ENCODE results near the gene CEP350.

Gene CEP350

GRCh38 chr1:179923029-179923428 lies 31.6 kb upstream of the CEP350 start:
- Histone ChIP-seq H3K36me3 (ENCODE audit: insufficient read depth, insufficient read length, low read length) (peaks cover 24% of the 10 kb centered on the region), H3K4me1 (ENCODE audit: insufficient read depth, insufficient read length) (no peaks in the 10 kb centered on the region), H3K9ac (ENCODE audit: insufficient read length, low read depth) (no peak overlapping the region), H3K4me3 (ENCODE audit: insufficient read length, low read depth) (no peak overlapping the region), H3K9me3 (ENCODE audit: insufficient read depth, low read length) (no peaks in the 10 kb centered on the region), H3K27me3 (ENCODE audit: insufficient read depth, insufficient read length) (no peaks in the 10 kb centered on the region)
- no peak for TF ChIP-seq ZNF274 (IDR thresholded peaks at IDR 0.05; ENCODE audit: low read depth, low read length)
- TF ChIP-seq SUZ12 (IDR thresholded peaks at IDR 0.05; ENCODE audit: extremely low read depth, insufficient read depth, insufficient read length), result no peak
- no peak for TF ChIP-seq YY1 (IDR thresholded peaks at IDR 0.05; ENCODE audit: insufficient read depth, insufficient read length)
- no peak for DNase-seq (ENCODE audit: low read depth, low spot score)

- Histone ChIP-seq H3K4me1 (ENCODE audit: insufficient read depth, insufficient read length) (no peaks in the 10 kb centered on the region), H3K9me3 (ENCODE audit: insufficient read depth, low read length) (no peaks in the 10 kb centered on the region), H3K27me3 (ENCODE audit: insufficient read depth, insufficient read length) (no peaks in the 10 kb centered on the region), H3K9ac (ENCODE audit: insufficient read length, low read depth) (no peak overlapping the region), H3K36me3 (ENCODE audit: insufficient read depth, insufficient read length, low read length) (peaks cover 12% of the 10 kb centered on the region), H3K4me3 (ENCODE audit: insufficient read length, low read depth) (no peak overlapping the region)
- no peak for DNase-seq (ENCODE audit: low read depth, low spot score)
- no peak for TF ChIP-seq YY1 (IDR thresholded peaks at IDR 0.05; ENCODE audit: insufficient read depth, insufficient read length)
- no peak for TF ChIP-seq ZNF274 (IDR thresholded peaks at IDR 0.05; ENCODE audit: low read depth, low read length)
- TF ChIP-seq SUZ12 (IDR thresholded peaks at IDR 0.05; ENCODE audit: extremely low read depth, insufficient read depth, insufficient read length), result no peak
Measured at GRCh38 chr1:179924268-179924667, 30.3 kb upstream of the CEP350 start.

GRCh38 chr1:179925302-179925701 lies 29.3 kb upstream of the CEP350 start:
- TF ChIP-seq YY1 (IDR thresholded peaks at IDR 0.05; ENCODE audit: insufficient read depth, insufficient read length) (no peak), ZNF274 (IDR thresholded peaks at IDR 0.05; ENCODE audit: low read depth, low read length) (no peak), SUZ12 (IDR thresholded peaks at IDR 0.05; ENCODE audit: extremely low read depth, insufficient read depth, insufficient read length) (no peak)

GRCh38 chr1:179925922-179926849 lies 28.4 kb upstream of the CEP350 start:
- H3K36me3 ChIP-seq (ENCODE audit: insufficient read depth, insufficient read length, low read length), result no peaks in the 10 kb centered on the region
- no peak for TF ChIP-seq YY1 (IDR thresholded peaks at IDR 0.05; ENCODE audit: insufficient read depth, insufficient read length)
- TF ChIP-seq ZNF274 (IDR thresholded peaks at IDR 0.05; ENCODE audit: low read depth, low read length), result no peak
- no peak for TF ChIP-seq SUZ12 (IDR thresholded peaks at IDR 0.05; ENCODE audit: extremely low read depth, insufficient read depth, insufficient read length)
- H3K4me1 ChIP-seq (ENCODE audit: insufficient read depth, insufficient read length), result no peaks in the 10 kb centered on the region
- no peak for DNase-seq (ENCODE audit: low read depth, low spot score)
- H3K9ac ChIP-seq (ENCODE audit: insufficient read length, low read depth), result no peak overlapping the region
- H3K4me3 ChIP-seq (ENCODE audit: insufficient read length, low read depth), result no peak overlapping the region
- H3K27me3 ChIP-seq (ENCODE audit: insufficient read depth, insufficient read length), result no peaks in the 10 kb centered on the region
- H3K9me3 ChIP-seq (ENCODE audit: insufficient read depth, low read length), result no peaks in the 10 kb centered on the region

More at GRCh38 chr1:179925302-179925701, 29.3 kb upstream of the CEP350 start:
- no peaks in the 10 kb centered on the region for H3K27me3 ChIP-seq (ENCODE audit: insufficient read depth, insufficient read length)
- H3K9ac ChIP-seq (ENCODE audit: insufficient read length, low read depth), result no peak overlapping the region
- H3K4me3 ChIP-seq (ENCODE audit: insufficient read length, low read depth), result no peak overlapping the region
- H3K4me1 ChIP-seq (ENCODE audit: insufficient read depth, insufficient read length), result no peaks in the 10 kb centered on the region
- peaks cover 2% of the 10 kb centered on the region for H3K36me3 ChIP-seq (ENCODE audit: insufficient read depth, insufficient read length, low read length)
- DNase-seq (ENCODE audit: low read depth, low spot score), result no peak
- no peaks in the 10 kb centered on the region for H3K9me3 ChIP-seq (ENCODE audit: insufficient read depth, low read length)

GRCh38 chr1:179926850-179927205 lies 27.8 kb upstream of the CEP350 start:
- no peaks in the 10 kb centered on the region for H3K4me1 ChIP-seq (ENCODE audit: insufficient read depth, insufficient read length)
- no peaks in the 10 kb centered on the region for H3K27me3 ChIP-seq (ENCODE audit: insufficient read depth, insufficient read length)
- TF ChIP-seq SUZ12 (IDR thresholded peaks at IDR 0.05; ENCODE audit: extremely low read depth, insufficient read depth, insufficient read length) (no peak), ZNF274 (IDR thresholded peaks at IDR 0.05; ENCODE audit: low read depth, low read length) (no peak), YY1 (IDR thresholded peaks at IDR 0.05; ENCODE audit: insufficient read depth, insufficient read length) (no peak)
- no peak for DNase-seq (ENCODE audit: low read depth, low spot score)
- H3K36me3 ChIP-seq (ENCODE audit: insufficient read depth, insufficient read length, low read length), result no peaks in the 10 kb centered on the region
- H3K9ac ChIP-seq (ENCODE audit: insufficient read length, low read depth), result no peak overlapping the region
- no peak overlapping the region for H3K4me3 ChIP-seq (ENCODE audit: insufficient read length, low read depth)
- H3K9me3 ChIP-seq (ENCODE audit: insufficient read depth, low read length), result no peaks in the 10 kb centered on the region

- Histone ChIP-seq H3K4me3 (ENCODE audit: insufficient read length, low read depth) (no peak overlapping the region), H3K4me1 (ENCODE audit: insufficient read depth, insufficient read length) (no peaks in the 10 kb centered on the region), H3K9me3 (ENCODE audit: insufficient read depth, low read length) (no peaks in the 10 kb centered on the region), H3K27me3 (ENCODE audit: insufficient read depth, insufficient read length) (no peaks in the 10 kb centered on the region), H3K36me3 (ENCODE audit: insufficient read depth, insufficient read length, low read length) (no peaks in the 10 kb centered on the region), H3K9ac (ENCODE audit: insufficient read length, low read depth) (no peak overlapping the region)
- TF ChIP-seq SUZ12 (IDR thresholded peaks at IDR 0.05; ENCODE audit: extremely low read depth, insufficient read depth, insufficient read length), result no peak
- no peak for TF ChIP-seq YY1 (IDR thresholded peaks at IDR 0.05; ENCODE audit: insufficient read depth, insufficient read length)
- no peak for TF ChIP-seq ZNF274 (IDR thresholded peaks at IDR 0.05; ENCODE audit: low read depth, low read length)
- DNase-seq (ENCODE audit: low read depth, low spot score), result no peak
Measured at GRCh38 chr1:179929955-179930798, 24.4 kb upstream of the CEP350 start.

GRCh38 chr1:179930867-179931266 lies 23.7 kb upstream of the CEP350 start:
- Histone ChIP-seq H3K9me3 (ENCODE audit: insufficient read depth, low read length) (no peaks in the 10 kb centered on the region), H3K36me3 (ENCODE audit: insufficient read depth, insufficient read length, low read length) (no peaks in the 10 kb centered on the region), H3K4me1 (ENCODE audit: insufficient read depth, insufficient read length) (no peaks in the 10 kb centered on the region), H3K4me3 (ENCODE audit: insufficient read length, low read depth) (no peak overlapping the region), H3K9ac (ENCODE audit: insufficient read length, low read depth) (no peak overlapping the region), H3K27me3 (ENCODE audit: insufficient read depth, insufficient read length) (no peaks in the 10 kb centered on the region)
- TF ChIP-seq ZNF274 (IDR thresholded peaks at IDR 0.05; ENCODE audit: low read depth, low read length), result no peak
- no peak for TF ChIP-seq SUZ12 (IDR thresholded peaks at IDR 0.05; ENCODE audit: extremely low read depth, insufficient read depth, insufficient read length)
- no peak for TF ChIP-seq YY1 (IDR thresholded peaks at IDR 0.05; ENCODE audit: insufficient read depth, insufficient read length)
- DNase-seq (ENCODE audit: low read depth, low spot score), result no peak

Measured in NT2/D1 (cell line).